ENCODE measurements around the gene FNIP2.

DNA sequence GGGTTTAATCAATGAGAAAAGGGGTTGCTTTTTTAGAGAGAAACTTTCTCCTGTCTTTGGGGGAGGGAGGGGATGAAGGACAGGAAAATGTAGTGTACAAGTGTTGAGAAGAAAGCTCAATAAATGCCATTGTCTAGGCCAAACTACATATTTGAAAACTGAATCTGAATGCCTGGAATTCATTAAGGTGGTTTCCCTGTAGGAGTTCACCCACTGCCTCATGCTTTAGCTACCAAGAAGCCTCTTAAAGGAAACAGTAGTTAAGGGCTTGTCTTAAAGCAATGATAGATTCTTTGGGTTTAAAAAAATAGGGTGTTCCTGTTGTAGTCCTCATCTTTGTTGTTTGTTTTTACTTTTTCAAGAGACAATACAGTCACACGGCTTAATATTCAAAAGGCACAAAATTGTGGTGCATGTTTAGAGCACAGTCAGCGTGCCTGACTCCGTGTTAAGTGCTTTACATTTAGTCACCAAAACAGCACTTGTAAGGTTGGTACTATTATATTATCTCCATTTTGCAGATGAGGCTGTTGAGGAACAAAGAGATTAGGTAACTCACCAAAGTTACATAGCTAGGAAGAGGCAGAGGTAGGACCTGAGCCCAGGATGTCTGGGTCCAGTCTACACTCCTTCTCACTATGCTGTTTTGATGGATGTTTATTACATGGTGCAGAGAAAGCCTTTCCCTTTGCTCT lies 46.0 kb downstream of the FNIP2 start:
- TF ChIP-seq, protein P1, sequence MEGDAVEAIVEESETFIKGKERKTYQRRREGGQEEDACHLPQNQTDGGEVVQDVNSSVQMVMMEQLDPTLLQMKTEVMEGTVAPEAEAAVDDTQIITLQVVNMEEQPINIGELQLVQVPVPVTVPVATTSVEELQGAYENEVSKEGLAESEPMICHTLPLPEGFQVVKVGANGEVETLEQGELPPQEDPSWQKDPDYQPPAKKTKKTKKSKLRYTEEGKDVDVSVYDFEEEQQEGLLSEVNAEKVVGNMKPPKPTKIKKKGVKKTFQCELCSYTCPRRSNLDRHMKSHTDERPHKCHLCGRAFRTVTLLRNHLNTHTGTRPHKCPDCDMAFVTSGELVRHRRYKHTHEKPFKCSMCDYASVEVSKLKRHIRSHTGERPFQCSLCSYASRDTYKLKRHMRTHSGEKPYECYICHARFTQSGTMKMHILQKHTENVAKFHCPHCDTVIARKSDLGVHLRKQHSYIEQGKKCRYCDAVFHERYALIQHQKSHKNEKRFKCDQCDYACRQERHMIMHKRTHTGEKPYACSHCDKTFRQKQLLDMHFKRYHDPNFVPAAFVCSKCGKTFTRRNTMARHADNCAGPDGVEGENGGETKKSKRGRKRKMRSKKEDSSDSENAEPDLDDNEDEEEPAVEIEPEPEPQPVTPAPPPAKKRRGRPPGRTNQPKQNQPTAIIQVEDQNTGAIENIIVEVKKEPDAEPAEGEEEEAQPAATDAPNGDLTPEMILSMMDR (IDR thresholded peaks at IDR 0.05), result no peak
- TF ChIP-seq POLR2A (IDR thresholded peaks at IDR 0.05), result no peak

Data from testis (tissue), 2 donors.